Esophagus muscularis mucosa (tissue), 4 donors: ENCODE results near the gene ARHGDIA.

ENCODE experiments used
- CTCF ChIP-seq, 3 experiments: fragments of 200-600 bp in 2 of 3; fragments of 450-650 bp in 1 of 3; sonication (generic) in 2 of 3; IDR thresholded peaks; one replicate each; pipeline ENCODE4 v1.5.1; 2017 to 2019; ENCODE audit warnings: antibody characterized with exemption in 3 of 3, mild to moderate bottlenecking in 2 of 3, moderate library complexity in 1 of 3
- EP300 ChIP-seq: sonication (generic); formaldehyde crosslinking; IDR thresholded peaks from one replicate; pipeline ENCODE4 v1.6.1; 2017; ENCODE audit warnings: antibody characterized with exemption
- POLR2A ChIP-seq: fragments of 450-650 bp; IDR thresholded peaks from one replicate; pipeline ENCODE4 v1.6.1; 2017; ENCODE audit warnings: antibody characterized with exemption, moderate library complexity, mild to moderate bottlenecking, low read depth

DNA sequence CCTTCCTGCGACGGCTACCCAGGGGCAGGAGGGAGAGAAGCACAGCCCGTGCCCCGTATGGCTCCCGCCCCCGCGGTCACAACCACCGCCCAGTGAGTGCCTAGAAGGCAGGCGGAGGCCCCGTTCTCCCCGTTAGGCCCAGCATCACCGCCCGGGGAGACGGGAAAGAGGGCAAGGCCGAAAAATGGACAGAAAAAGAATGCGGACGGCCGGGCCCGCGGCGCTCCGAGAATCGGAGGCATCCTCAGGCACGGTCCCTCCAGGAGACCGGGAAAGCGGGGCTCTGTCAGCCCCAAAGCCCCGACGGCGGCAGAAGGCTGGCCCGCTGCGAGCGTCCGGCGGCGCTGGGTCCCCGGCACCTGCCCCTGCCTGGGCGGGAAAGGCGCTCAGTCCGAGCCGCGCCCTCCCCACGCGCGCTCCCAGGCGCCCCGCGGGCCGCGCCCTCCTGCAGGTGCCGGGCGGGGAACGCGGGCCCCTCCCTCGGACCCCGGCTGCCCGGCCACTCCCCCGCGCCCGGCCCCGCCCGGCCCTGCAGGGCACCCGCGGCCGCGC is 38.5 kb downstream of the ARHGDIA start:
- no peak for TF ChIP-seq CTCF (IDR thresholded peaks at IDR 0.05)
- TF ChIP-seq POLR2A: peak; percentile 55
- TF ChIP-seq EP300: no peak
